Liver (tissue), 9 donors: ENCODE data around the gene ATCAY. TPM values are rescaled to one million over a fixed set of nuclear protein-coding genes. Genes with fewer than 3 reads are reported as not detected.

ENCODE experiments used
- DNase-seq: peaks from one replicate; pipeline ENCODE4 v3.0.0-alpha.2; 2017; ENCODE audit warnings: low spot score
- H3K27ac ChIP-seq, 2 donors: one replicate each; pipeline ENCODE4 v1.7.0; 2013; ENCODE audit warnings: inconsistent platforms in 2 of 2, low read length in 2 of 2, control low read depth in 1 of 2, low read depth in 1 of 2, mild to moderate bottlenecking in 1 of 2
- H3K27me3 ChIP-seq, 4 donors: one replicate each; pipeline versions ENCODE4 v1.6.1 to v1.7.0; 2013; ENCODE audit warnings: low read length in 3 of 4, inconsistent platforms in 1 of 4, mild to moderate bottlenecking in 1 of 4, moderate library complexity in 1 of 4; ENCODE audit not compliant: control insufficient read depth in 4 of 4, insufficient read depth in 4 of 4
- H3K36me3 ChIP-seq, 4 donors: one replicate each; pipeline versions ENCODE4 v1.6.1 to v1.7.0; 2013; ENCODE audit warnings: low read length in 3 of 4, mild to moderate bottlenecking in 3 of 4, low read depth in 1 of 4, moderate library complexity in 1 of 4; ENCODE audit not compliant: control insufficient read depth in 4 of 4, insufficient read depth in 3 of 4
- H3K4me1 ChIP-seq, 4 donors: one replicate each; pipeline versions ENCODE4 v1.6.1 to v1.7.0; 2013; ENCODE audit warnings: low read length in 3 of 4, mild to moderate bottlenecking in 3 of 4, moderate library complexity in 1 of 4; ENCODE audit not compliant: control insufficient read depth in 4 of 4, insufficient read depth in 4 of 4
- H3K4me3 ChIP-seq, 3 donors: one replicate each; pipeline versions ENCODE4 v1.6.1 to v1.7.0; 2013; ENCODE audit warnings: low read length in 3 of 3, control low read depth in 1 of 3, low read depth in 1 of 3, mild to moderate bottlenecking in 1 of 3
- H3K9ac ChIP-seq, 2 donors: one replicate each; pipeline ENCODE4 v1.7.0; 2013; ENCODE audit warnings: low read length in 2 of 2, mild to moderate bottlenecking in 2 of 2, moderate library complexity in 2 of 2, control low read depth in 1 of 2, low read depth in 1 of 2
- H3K9me3 ChIP-seq, 4 donors: one replicate each; pipeline versions ENCODE4 v1.6.1 to v1.7.0; 2013; ENCODE audit warnings: low read length in 3 of 4; ENCODE audit not compliant: control insufficient read depth in 4 of 4
- ATF3 ChIP-seq: IDR thresholded peaks from 2 replicates; pipeline ENCODE4 v1.6.1; 2016; ENCODE audit warnings: antibody characterized with exemption
- CTCF ChIP-seq: fragments of 150-350 bp; IDR thresholded peaks from 2 replicates; pipeline ENCODE4 v1.5.1; 2017; ENCODE audit warnings: improper control_type of control experiment, low read depth, low read length; ENCODE audit not compliant: missing input control
- FOXA1 ChIP-seq: IDR thresholded peaks from 2 replicates; pipeline ENCODE4 v1.6.1; 2016; ENCODE audit warnings: antibody characterized with exemption
- FOXA2 ChIP-seq: IDR thresholded peaks from 2 replicates; pipeline ENCODE4 v1.6.1; 2016; ENCODE audit warnings: antibody characterized with exemption
- GABPA ChIP-seq, 2 donors: IDR thresholded peaks in 1 of 2; conservative IDR thresholded peaks in 1 of 2; 2 replicates each; pipeline ENCODE4 v1.6.1; 2016; ENCODE audit warnings: antibody characterized with exemption in 2 of 2, mild to moderate bottlenecking in 1 of 2, moderate library complexity in 1 of 2
- HNF4A ChIP-seq, 2 donors: conservative IDR thresholded peaks; 2 replicates each; pipeline ENCODE4 v1.6.1; 2016; ENCODE audit warnings: antibody characterized with exemption in 2 of 2, mild to moderate bottlenecking in 2 of 2
- HNF4G ChIP-seq: IDR thresholded peaks from 2 replicates; pipeline ENCODE4 v1.6.1; 2016; ENCODE audit warnings: antibody characterized with exemption
- JUND ChIP-seq, 2 donors: IDR thresholded peaks; 2 replicates each; pipeline ENCODE4 v1.6.1; 2016; ENCODE audit warnings: antibody characterized with exemption in 2 of 2
- MAX ChIP-seq: IDR thresholded peaks from 2 replicates; pipeline ENCODE4 v1.6.1; 2016; ENCODE audit warnings: antibody characterized with exemption
- RAD21 ChIP-seq, 2 donors: IDR thresholded peaks; 2 replicates each; pipeline ENCODE4 v1.6.1; 2016; ENCODE audit warnings: antibody characterized with exemption in 2 of 2, mild to moderate bottlenecking in 2 of 2
- REST ChIP-seq: IDR thresholded peaks from 2 replicates; pipeline ENCODE4 v1.6.1; 2016; ENCODE audit warnings: antibody characterized with exemption, mild to moderate bottlenecking
- RXRA ChIP-seq, 2 donors: IDR thresholded peaks; 2 replicates each; pipeline ENCODE4 v1.6.1; 2017 to 2018; ENCODE audit warnings: antibody characterized with exemption in 2 of 2, mild to moderate bottlenecking in 1 of 2
- SP1 ChIP-seq: IDR thresholded peaks from 2 replicates; pipeline ENCODE4 v1.6.1; 2018; ENCODE audit warnings: antibody characterized with exemption, mild to moderate bottlenecking
- TAF1 ChIP-seq: conservative IDR thresholded peaks from 2 replicates; pipeline ENCODE4 v1.6.1; 2016; ENCODE audit warnings: antibody characterized with exemption, mild to moderate bottlenecking
- YY1 ChIP-seq: IDR thresholded peaks from 2 replicates; pipeline ENCODE4 v1.6.1; 2016; ENCODE audit warnings: antibody characterized with exemption, mild to moderate bottlenecking
- ZBTB33 ChIP-seq: IDR thresholded peaks from 2 replicates; pipeline ENCODE4 v1.6.1; 2016; ENCODE audit warnings: antibody characterized with exemption
- WGBS: extraction: QIAGEN DNeasy Blood & Tissue Kit; methylation state at CpG from one replicate; pipeline ENCODE4 v1.1.7; 2013; 5-methylcytosine and 5-hydroxymethylcytosine counted together
- polyA plus RNA-seq, 2 donors: library from polyadenylated mRNA; stranded (reverse) in 1 of 2; unstranded in 1 of 2; fragments of 200-250 nt in 1 of 2; fragments of >200 nt in 1 of 2; fragmentation: Nextera tagmentation in 1 of 2; extraction: Ambion mirVana in 1 of 2; gene quantifications; one replicate each; pipeline versions ENCODE4 v1.2.1 to v1.2.3, GENCODE V29; 2013 to 2015
- total RNA-seq, 2 donors: library from RNA; depleted of rRNA; stranded (reverse); fragments of >200 nt; gene quantifications; one replicate each; pipeline ENCODE4 v1.2.3, GENCODE V29; 2014
- donor health status: healthy.
- donor health status: healthy.
- donor health status: healthy.
- donor health status: healthy.
- donor health status: healthy.

The ATCAY gene
- total and polyA plus RNA-seq, 4 donors: not detected

- no peak for TF ChIP-seq ATF3
- TF ChIP-seq GABPA (IDR thresholded peaks at IDR 0.05 in 1 of 2, conservative IDR thresholded peaks at IDR 0.05 in 1 of 2): no peak
- TF ChIP-seq FOXA1: no peak
Observed at GRCh38 chr19:3895788-3896187, 15.3 kb downstream of the ATCAY start (continued).

GRCh38 chr19:3897936-3898335, 17.5 kb downstream of the ATCAY start:
- Histone ChIP-seq H3K9me3 (peaks cover 0 to 3% (median 0%) of the 10 kb centered on the region in 4 donors), H3K9ac (no peak overlapping the region), H3K4me1 (peaks cover 0 to 5% (median 1%) of the 10 kb centered on the region in 4 donors), H3K4me3 (no peak overlapping the region), H3K36me3 (no peaks in the 10 kb centered on the region), H3K27me3 (no peaks in the 10 kb centered on the region), H3K27ac (no peak overlapping the region)
- 72% methylated on average over 4 of the region's 4 CpGs for WGBS
- DNase-seq: no peak
- no peak for TF ChIP-seq RAD21 (IDR thresholded peaks at IDR 0.05)
- no peak for TF ChIP-seq CTCF
- no peak for TF ChIP-seq SP1
- no peak for TF ChIP-seq ATF3
- TF ChIP-seq MAX: no peak
- TF ChIP-seq RXRA (IDR thresholded peaks at IDR 0.05): no peak
- no peak for TF ChIP-seq JUND (IDR thresholded peaks at IDR 0.05)
- no peak for TF ChIP-seq YY1
- no peak for TF ChIP-seq FOXA1
- TF ChIP-seq TAF1: no peak
- no peak for TF ChIP-seq REST

- H3K9me3 ChIP-seq: peaks cover 0 to 3% (median 0%) of the 10 kb centered on the region in 4 donors
- WGBS: 95% methylated on average over 3 of the region's 3 CpGs
- no peaks in the 10 kb centered on the region for H3K36me3 ChIP-seq
- peaks cover 0 to 5% (median 1%) of the 10 kb centered on the region in 4 donors for H3K4me1 ChIP-seq
- no peak overlapping the region for H3K9ac ChIP-seq
- no peak for DNase-seq
- no peaks in the 10 kb centered on the region for H3K27me3 ChIP-seq
- H3K27ac ChIP-seq: no peak overlapping the region
- no peak overlapping the region for H3K4me3 ChIP-seq
- TF ChIP-seq GABPA (IDR thresholded peaks at IDR 0.05 in 1 of 2, conservative IDR thresholded peaks at IDR 0.05 in 1 of 2): no peak
- no peak for TF ChIP-seq REST
- TF ChIP-seq ZBTB33: no peak
- TF ChIP-seq TAF1: no peak
- TF ChIP-seq FOXA2: no peak
- no peak for TF ChIP-seq ATF3
- no peak for TF ChIP-seq RAD21 (IDR thresholded peaks at IDR 0.05)
- no peak for TF ChIP-seq MAX
- no peak for TF ChIP-seq JUND (IDR thresholded peaks at IDR 0.05)
- no peak for TF ChIP-seq HNF4G
- no peak for TF ChIP-seq HNF4A (conservative IDR thresholded peaks at IDR 0.05)
Observed at GRCh38 chr19:3898426-3898825, 17.9 kb downstream of the ATCAY start.
